Effector memory CD4-positive, alpha-beta T cell (primary cell): ENCODE measurements around the gene UBAC2.

ENCODE experiments used
- DNase-seq, 3 donors: peaks; one replicate each; pipeline ENCODE4 v3.0.0-alpha.2; 2020
- H3K27ac ChIP-seq: 2 replicates; pipeline ENCODE4 v1.7.0; 2013; ENCODE audit warnings: mild to moderate bottlenecking, low read length, moderate library complexity; ENCODE audit not compliant: insufficient read depth, poor library complexity, severe bottlenecking
- H3K27me3 ChIP-seq: replicated peaks from 2 replicates; pipeline ENCODE4 v1.7.0; 2013; ENCODE audit warnings: mild to moderate bottlenecking, low read length; ENCODE audit not compliant: insufficient read depth, control insufficient read depth, poor library complexity, severe bottlenecking
- H3K36me3 ChIP-seq: 2 replicates; pipeline ENCODE4 v1.7.0; 2013; ENCODE audit warnings: mild to moderate bottlenecking, low read length, moderate library complexity; ENCODE audit not compliant: control insufficient read depth, insufficient read depth
- H3K4me1 ChIP-seq: 2 replicates; pipeline ENCODE4 v1.7.0; 2013; ENCODE audit warnings: low read length, mild to moderate bottlenecking; ENCODE audit not compliant: control insufficient read depth, insufficient read depth, poor library complexity, severe bottlenecking
- H3K4me3 ChIP-seq: 2 replicates; pipeline ENCODE4 v1.7.0; 2013; ENCODE audit warnings: low read length, low read depth, mild to moderate bottlenecking; ENCODE audit not compliant: insufficient read depth, poor library complexity, severe bottlenecking
- H3K9me3 ChIP-seq: 2 replicates; pipeline ENCODE4 v1.7.0; 2013; ENCODE audit warnings: mild to moderate bottlenecking, low read length, moderate library complexity; ENCODE audit not compliant: control insufficient read depth

UBAC2 gene

GRCh38 chr13:99288089-99288488 lies 87.4 kb downstream of the UBAC2 start:
- no peaks in the 10 kb centered on the region for H3K27me3 ChIP-seq
- H3K9me3 ChIP-seq, result no peaks in the 10 kb centered on the region
- H3K27ac ChIP-seq, result peak overlapping the region; percentile 42
- H3K4me1 ChIP-seq, result peaks cover 59% of the 10 kb centered on the region
- no peak overlapping the region for H3K4me3 ChIP-seq
- DNase-seq, result no peak
- H3K36me3 ChIP-seq, result peaks cover 4% of the 10 kb centered on the region

DNA sequence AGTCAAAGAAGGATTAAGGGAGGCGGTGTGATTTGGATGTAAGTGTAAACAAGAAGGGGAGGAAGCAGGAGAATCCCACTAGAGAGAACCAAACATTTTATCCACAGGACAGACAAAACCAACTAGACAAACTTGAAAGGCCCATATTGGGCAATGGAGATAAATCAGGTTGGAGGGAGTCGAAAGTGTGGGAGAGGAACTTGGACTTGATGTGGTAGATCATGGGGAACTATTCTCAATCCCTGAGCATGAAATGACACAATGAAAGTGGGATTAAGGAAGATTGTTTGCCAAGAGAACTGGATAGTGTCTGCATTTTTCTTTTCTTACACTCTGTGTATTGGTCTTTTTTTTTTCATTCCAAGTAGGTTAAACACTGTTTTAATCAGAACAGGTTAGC lies 88.6 kb downstream of the UBAC2 start:
- no peaks in the 10 kb centered on the region for H3K27me3 ChIP-seq
- no peaks in the 10 kb centered on the region for H3K9me3 ChIP-seq
- peaks cover 64% of the 10 kb centered on the region for H3K4me1 ChIP-seq
- H3K4me3 ChIP-seq, result no peak overlapping the region
- H3K36me3 ChIP-seq, result peaks cover 16% of the 10 kb centered on the region
- H3K27ac ChIP-seq, result peak overlapping the region; percentile 42
- DNase-seq, result no peak

GRCh38 chr13:99289674-99290337 lies 89.2 kb downstream of the UBAC2 start:
- Histone ChIP-seq H3K4me1 (peaks cover 62% of the 10 kb centered on the region), H3K27me3 (no peaks in the 10 kb centered on the region), H3K9me3 (no peaks in the 10 kb centered on the region), H3K36me3 (peaks cover 21% of the 10 kb centered on the region), H3K27ac (peak overlapping the region; percentile 40), H3K4me3 (no peak overlapping the region)
- peak in 1 of 3 donors; percentile 47 for DNase-seq

GRCh38 chr13:99290894-99291293 lies 90.2 kb downstream of the UBAC2 start:
- H3K4me1 ChIP-seq, result peaks cover 62% of the 10 kb centered on the region
- H3K4me3 ChIP-seq, result no peak overlapping the region
- H3K9me3 ChIP-seq, result no peaks in the 10 kb centered on the region
- no peak for DNase-seq
- H3K36me3 ChIP-seq, result peaks cover 32% of the 10 kb centered on the region
- no peaks in the 10 kb centered on the region for H3K27me3 ChIP-seq
- peak overlapping the region; percentile 15 for H3K27ac ChIP-seq

GRCh38 chr13:99293178-99293577 lies 92.5 kb downstream of the UBAC2 start:
- Histone ChIP-seq H3K36me3 (peaks cover 34% of the 10 kb centered on the region), H3K4me1 (peaks cover 55% of the 10 kb centered on the region), H3K4me3 (no peak overlapping the region), H3K27me3 (no peaks in the 10 kb centered on the region), H3K27ac (peak overlapping the region; percentile 37), H3K9me3 (no peaks in the 10 kb centered on the region)
- no peak for DNase-seq

- DNase-seq, result no peak
- Histone ChIP-seq H3K27me3 (no peaks in the 10 kb centered on the region), H3K4me1 (peaks cover 52% of the 10 kb centered on the region), H3K36me3 (peaks cover 34% of the 10 kb centered on the region), H3K4me3 (no peak overlapping the region), H3K9me3 (no peaks in the 10 kb centered on the region), H3K27ac (peak overlapping the region; percentile 89)
Observed at GRCh38 chr13:99294198-99294597, 93.5 kb downstream of the UBAC2 start.

- peaks cover 56% of the 10 kb centered on the region for H3K4me1 ChIP-seq
- H3K4me3 ChIP-seq, result peak overlapping the region; percentile 31
- H3K9me3 ChIP-seq, result no peaks in the 10 kb centered on the region
- H3K27me3 ChIP-seq, result no peaks in the 10 kb centered on the region
- DNase-seq, result no peak
- peak overlapping the region; percentile 89 for H3K27ac ChIP-seq
- H3K36me3 ChIP-seq, result peaks cover 34% of the 10 kb centered on the region
Observed at GRCh38 chr13:99294958-99295357, 94.3 kb downstream of the UBAC2 start.

DNA sequence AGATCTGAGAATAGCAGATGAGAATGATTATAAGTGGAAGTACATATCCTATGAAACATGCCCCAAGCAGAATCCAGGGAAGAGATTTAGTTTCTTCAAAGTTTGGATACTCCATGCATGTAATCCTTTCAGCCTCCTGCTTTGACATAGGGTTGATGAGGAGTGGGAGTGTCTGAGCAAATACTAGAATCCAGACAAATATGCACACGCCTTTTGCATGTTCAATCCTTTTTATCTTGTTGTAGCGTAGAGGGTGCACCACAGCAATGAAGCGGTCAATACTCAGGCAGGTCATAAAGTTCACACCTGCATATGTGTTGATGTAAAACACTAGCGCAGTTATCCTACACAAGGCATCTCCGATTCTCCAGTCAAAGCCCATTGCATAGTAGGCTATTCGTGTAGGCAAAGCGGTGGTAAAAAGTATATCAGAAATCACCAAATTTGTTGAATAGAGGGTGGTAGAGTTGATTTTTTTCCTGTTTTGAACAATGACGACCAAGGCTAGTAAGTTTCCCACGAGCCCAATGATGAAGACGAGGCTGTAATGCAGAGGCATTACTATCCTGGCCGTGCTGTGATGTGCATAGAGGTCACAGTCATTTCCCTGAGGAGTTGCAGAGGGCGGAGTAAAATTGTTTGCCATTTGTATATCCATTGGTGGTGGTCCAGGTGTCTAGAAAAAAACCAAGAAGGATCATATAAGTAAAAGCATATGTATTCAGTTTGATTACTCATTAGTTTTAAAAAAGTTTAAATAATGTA lies 95.0 kb downstream of the UBAC2 start:
- Histone ChIP-seq H3K36me3 (peaks cover 34% of the 10 kb centered on the region), H3K27me3 (no peaks in the 10 kb centered on the region), H3K27ac (peak overlapping the region; percentile 89), H3K4me1 (peaks cover 62% of the 10 kb centered on the region), H3K4me3 (peak overlapping the region; percentile 31), H3K9me3 (no peaks in the 10 kb centered on the region)
- no peak for DNase-seq

DNA sequence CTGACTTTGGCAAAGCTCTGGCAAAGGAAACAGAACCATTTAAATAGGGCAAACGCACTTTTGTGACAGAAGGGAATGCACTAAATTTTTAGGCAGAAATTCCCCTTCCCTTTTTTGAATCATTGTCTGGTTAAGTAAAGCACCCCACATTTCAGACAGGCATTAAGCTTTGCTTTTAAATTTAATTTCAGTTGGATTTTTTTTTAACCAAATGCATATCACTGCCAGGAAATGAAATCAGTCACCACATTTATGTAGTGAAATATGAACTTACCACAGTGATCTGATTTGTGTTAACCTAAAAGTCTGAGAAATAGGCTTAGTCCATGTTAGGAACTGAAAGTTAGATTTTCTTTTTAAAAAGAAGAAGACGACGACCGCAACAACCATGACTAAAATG lies 95.7 kb downstream of the UBAC2 start:
- Histone ChIP-seq H3K9me3 (no peaks in the 10 kb centered on the region), H3K27ac (peak overlapping the region; percentile 89), H3K4me3 (peak overlapping the region; percentile 30), H3K27me3 (no peaks in the 10 kb centered on the region), H3K36me3 (peaks cover 34% of the 10 kb centered on the region), H3K4me1 (peaks cover 62% of the 10 kb centered on the region)
- no peak for DNase-seq

DNA sequence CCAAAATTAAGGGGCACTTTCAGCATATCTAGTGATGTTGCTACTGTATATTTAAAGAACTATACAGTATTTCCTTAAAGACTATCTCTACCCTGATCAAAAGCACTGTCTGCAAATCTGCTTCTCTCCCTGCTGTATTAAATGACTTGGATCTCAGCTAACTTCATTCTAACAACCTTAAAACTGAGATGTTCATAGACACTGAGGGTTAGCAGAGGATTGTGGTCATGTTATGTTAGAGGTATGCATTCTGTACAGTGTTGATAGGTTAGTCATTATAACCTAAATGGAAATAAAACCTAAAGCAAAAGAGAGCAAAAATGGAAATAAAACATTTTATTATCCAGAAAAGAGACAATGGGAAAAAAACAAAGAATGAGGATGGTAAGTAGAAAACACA lies 96.7 kb downstream of the UBAC2 start:
- H3K36me3 ChIP-seq, result peaks cover 34% of the 10 kb centered on the region
- no peak for DNase-seq
- peaks cover 68% of the 10 kb centered on the region for H3K4me1 ChIP-seq
- H3K4me3 ChIP-seq, result peak overlapping the region; percentile 30
- H3K9me3 ChIP-seq, result no peaks in the 10 kb centered on the region
- H3K27ac ChIP-seq, result peak overlapping the region; percentile 89
- no peaks in the 10 kb centered on the region for H3K27me3 ChIP-seq
